ENCODE data around the gene CTDSPL. TPM values are rescaled to one million over a fixed set of nuclear protein-coding genes. Genes with fewer than 3 reads are reported as not detected.

The CTDSPL gene
- total RNA-seq, 1 experiment from 2014 or later, result 81.9 TPM

- CTCF ChIA-PET, result no interaction called here
- Mint-ChIP-seq H3K36me3 (ENCODE audit: insufficient read depth, unreplicated experiment) (no peaks in the 10 kb centered on the region), H3K27ac (ENCODE audit: unreplicated experiment) (no peak overlapping the region), H3K9me3 (ENCODE audit: low read depth, unreplicated experiment) (no peaks in the 10 kb centered on the region), H3K27me3 (ENCODE audit: unreplicated experiment) (no peaks in the 10 kb centered on the region), H3K4me1 (ENCODE audit: low read depth, unreplicated experiment) (peaks cover 47% of the 10 kb centered on the region), H3K4me3 (ENCODE audit: low read depth, unreplicated experiment) (no peak overlapping the region)
- no TSS peak for BruUV-seq (replicated peaks)
- intact Hi-C loops (cut with micrococcal nuclease; ENCODE audit: unreplicated experiment), result no loop called here
- DNase-seq, result no peak
- TF ChIP-seq CTCF (IDR thresholded peaks at IDR 0.05; ENCODE audit: unreplicated experiment), result no peak
Measured at GRCh38 chr3:37890522-37890921, 28.8 kb downstream of the CTDSPL start.

- H3K9me3 Mint-ChIP-seq (ENCODE audit: low read depth, unreplicated experiment), result no peaks in the 10 kb centered on the region
- H3K27me3 Mint-ChIP-seq (ENCODE audit: unreplicated experiment), result no peaks in the 10 kb centered on the region
- intact Hi-C loops (cut with micrococcal nuclease; ENCODE audit: unreplicated experiment), result no loop called here
- no peak for TF ChIP-seq CTCF (IDR thresholded peaks at IDR 0.05; ENCODE audit: unreplicated experiment)
- H3K27ac Mint-ChIP-seq (ENCODE audit: unreplicated experiment), result no peak overlapping the region
- no peak overlapping the region for H3K4me3 Mint-ChIP-seq (ENCODE audit: low read depth, unreplicated experiment)
- no TSS peak for BruUV-seq (replicated peaks)
- no peaks in the 10 kb centered on the region for H3K36me3 Mint-ChIP-seq (ENCODE audit: insufficient read depth, unreplicated experiment)
- no peak for DNase-seq
- CTCF ChIA-PET, result no interaction called here
- peaks cover 49% of the 10 kb centered on the region for H3K4me1 Mint-ChIP-seq (ENCODE audit: low read depth, unreplicated experiment)
Measured at GRCh38 chr3:37891227-37891626, 29.5 kb downstream of the CTDSPL start.

- DNase-seq, result peak; percentile 26
- Mint-ChIP-seq H3K9me3 (ENCODE audit: low read depth, unreplicated experiment) (no peaks in the 10 kb centered on the region), H3K4me3 (ENCODE audit: low read depth, unreplicated experiment) (peak overlapping the region; percentile 15), H3K27me3 (ENCODE audit: unreplicated experiment) (no peaks in the 10 kb centered on the region), H3K27ac (ENCODE audit: unreplicated experiment) (peak overlapping the region; percentile 60), H3K36me3 (ENCODE audit: insufficient read depth, unreplicated experiment) (no peaks in the 10 kb centered on the region), H3K4me1 (ENCODE audit: low read depth, unreplicated experiment) (peaks cover 49% of the 10 kb centered on the region)
- no TSS peak for BruUV-seq (replicated peaks)
- intact Hi-C loops (cut with micrococcal nuclease; ENCODE audit: unreplicated experiment), result no loop called here
- TF ChIP-seq CTCF (IDR thresholded peaks at IDR 0.05; ENCODE audit: unreplicated experiment), result no peak
- CTCF ChIA-PET, result interaction anchor here (1.1 to 1.5 kb wide), 3 partner anchors 37 to 74 kb away, joined by 3 to 5 read pairs (median 3); no protein-coding TSS in a partner anchor
Measured at GRCh38 chr3:37892927-37893600, 31.4 kb downstream of the CTDSPL start.

- peaks cover 39% of the 10 kb centered on the region for H3K4me1 Mint-ChIP-seq (ENCODE audit: low read depth, unreplicated experiment)
- intact Hi-C loops (cut with micrococcal nuclease; ENCODE audit: unreplicated experiment), result no loop called here
- H3K36me3 Mint-ChIP-seq (ENCODE audit: insufficient read depth, unreplicated experiment), result no peaks in the 10 kb centered on the region
- DNase-seq, result no peak
- H3K27me3 Mint-ChIP-seq (ENCODE audit: unreplicated experiment), result no peaks in the 10 kb centered on the region
- BruUV-seq (replicated peaks), result no TSS peak
- no peaks in the 10 kb centered on the region for H3K9me3 Mint-ChIP-seq (ENCODE audit: low read depth, unreplicated experiment)
- H3K4me3 Mint-ChIP-seq (ENCODE audit: low read depth, unreplicated experiment), result no peak overlapping the region
- no peak for TF ChIP-seq CTCF (IDR thresholded peaks at IDR 0.05; ENCODE audit: unreplicated experiment)
- CTCF ChIA-PET, result interaction anchor here (0.8 to 1.8 kb wide), 2 partner anchors 9 to 13 kb away, joined by 3 to 7 read pairs; no protein-coding TSS in a partner anchor
- no peak overlapping the region for H3K27ac Mint-ChIP-seq (ENCODE audit: unreplicated experiment)
Measured at GRCh38 chr3:37896827-37897226, 35.1 kb downstream of the CTDSPL start.
